BLaER1 (cell line): ENCODE data around the gene PTGES3.
"Not testable (repeated sequence)": the region's sequence is repeated elsewhere in the genome, so short reads cannot be mapped to it uniquely, and the experiment has no call there.

Experiments
- H3K27ac ChIP-seq: shearing (Covaris generic); formaldehyde crosslinking; 2 replicates; pipeline ENCODE4 v1.8.1; 2022
- H3K27me3 ChIP-seq: shearing (Covaris generic); formaldehyde crosslinking; 2 replicates; pipeline ENCODE4 v1.8.1; 2022
- H3K36me3 ChIP-seq: shearing (Covaris generic); formaldehyde crosslinking; 2 replicates; pipeline ENCODE4 v1.8.1; 2022
- H3K4me1 ChIP-seq: shearing (Covaris generic); formaldehyde crosslinking; 2 replicates; pipeline ENCODE4 v1.8.1; 2022
- H3K4me2 ChIP-seq: shearing (Covaris generic); formaldehyde crosslinking; 2 replicates; pipeline ENCODE4 v1.8.1; 2022
- H3K4me3 ChIP-seq: shearing (Covaris generic); formaldehyde crosslinking; 2 replicates; pipeline ENCODE4 v1.8.1; 2022
- H3K9ac ChIP-seq: shearing (Covaris generic); formaldehyde crosslinking; 2 replicates; pipeline ENCODE4 v1.8.1; 2022
- H3K9me3 ChIP-seq: shearing (Covaris generic); formaldehyde crosslinking; 2 replicates; pipeline ENCODE4 v1.8.1; 2022
- H4K20me1 ChIP-seq: shearing (Covaris generic); formaldehyde crosslinking; 2 replicates; pipeline ENCODE4 v1.8.1; 2022
- Cebpa-rat ChIP-seq: shearing (Covaris generic); IDR thresholded peaks from 2 replicates; pipeline ENCODE4 v1.8.1; 2022

Gene PTGES3

DNA sequence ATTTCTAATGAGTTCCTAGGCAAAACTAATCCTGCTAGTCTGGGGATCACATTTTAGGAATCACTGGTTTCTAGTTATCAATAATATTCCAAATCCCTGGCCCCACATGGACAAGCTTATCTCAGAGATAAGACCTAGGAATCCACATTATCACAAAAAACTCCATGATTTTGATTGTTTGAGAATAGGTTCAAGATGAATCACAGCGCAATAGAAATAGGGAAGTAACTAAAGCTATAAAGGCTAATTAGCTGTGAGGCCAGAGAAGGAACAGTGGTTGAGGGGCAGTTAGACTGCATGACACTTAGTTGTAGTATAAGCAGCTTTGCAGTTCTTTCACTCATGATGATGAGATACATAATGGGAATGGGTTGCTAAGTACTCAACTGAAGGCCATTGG lies 29.2 kb downstream of the PTGES3 start:
- H3K27ac ChIP-seq: no peak overlapping the region

DNA sequence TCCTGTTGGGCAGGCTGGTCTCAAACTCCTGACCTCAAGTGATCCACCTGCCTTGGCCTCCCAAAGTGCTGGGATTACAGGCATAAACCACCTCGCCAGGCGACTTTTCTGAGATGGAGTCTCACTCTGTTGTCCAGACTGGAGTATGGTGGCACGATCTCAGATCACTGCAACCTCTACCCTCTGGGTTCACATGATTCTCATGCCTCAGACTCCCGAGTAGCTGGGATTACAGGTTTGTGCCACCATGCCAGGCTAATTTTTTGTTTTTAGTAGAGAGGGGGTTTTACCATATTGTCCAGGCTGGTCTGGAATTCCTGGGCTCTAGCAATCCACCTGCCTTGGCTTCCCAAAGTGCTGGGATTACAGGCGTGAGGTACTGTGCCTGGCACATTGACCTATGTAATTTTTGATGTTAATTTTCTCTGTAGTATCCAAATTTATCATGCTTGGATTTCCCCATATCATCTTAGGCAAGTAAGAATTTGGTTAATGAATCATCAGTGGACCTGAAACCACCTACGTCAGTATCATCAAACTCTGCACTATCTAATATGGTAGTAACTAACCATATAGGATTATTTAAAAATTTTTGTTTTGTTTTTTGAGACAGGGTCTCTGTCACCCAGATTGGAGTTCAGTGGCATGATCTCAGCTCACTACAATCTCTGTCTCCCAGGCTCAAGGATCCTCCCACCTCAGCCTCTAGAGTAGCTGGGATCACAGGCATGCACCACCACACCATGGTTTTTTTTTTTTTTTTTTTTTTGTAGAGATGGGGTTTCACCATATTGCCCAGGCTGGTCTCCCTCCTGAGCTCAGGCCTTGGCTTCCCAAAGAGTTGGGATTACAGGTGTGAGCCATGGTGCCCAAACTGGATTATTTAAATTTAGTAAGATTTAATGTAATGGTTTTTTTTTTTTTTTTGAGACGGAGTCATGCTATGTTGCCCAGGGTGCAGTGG lies 30.4 kb downstream of the PTGES3 start:
- Histone ChIP-seq H3K4me1 (no peaks in the 10 kb centered on the region), H3K9ac (no peak overlapping the region), H3K4me3 (no peak overlapping the region), H4K20me1 (peaks cover 11% of the 10 kb centered on the region; the same call in 1 of the 2 replicates), H3K27ac (no peak overlapping the region), H3K9me3 (peaks cover 48% of the 10 kb centered on the region), H3K4me2 (no peak overlapping the region), H3K36me3 (peaks cover 71% of the 10 kb centered on the region), H3K27me3 (no peaks in the 10 kb centered on the region)
- no peak for TF ChIP-seq Cebpa-rat

More for the DNA sequence above, 29.2 kb downstream of the PTGES3 start:
- Histone ChIP-seq H3K4me3 (no peak overlapping the region), H3K9me3 (peaks cover 36% of the 10 kb centered on the region), H3K27me3 (no peaks in the 10 kb centered on the region), H3K4me2 (no peak overlapping the region), H3K9ac (no peak overlapping the region), H3K36me3 (peaks cover 73% of the 10 kb centered on the region), H4K20me1 (peaks cover 24% of the 10 kb centered on the region; the same call in 1 of the 2 replicates), H3K4me1 (no peaks in the 10 kb centered on the region)
- no peak for TF ChIP-seq Cebpa-rat

DNA sequence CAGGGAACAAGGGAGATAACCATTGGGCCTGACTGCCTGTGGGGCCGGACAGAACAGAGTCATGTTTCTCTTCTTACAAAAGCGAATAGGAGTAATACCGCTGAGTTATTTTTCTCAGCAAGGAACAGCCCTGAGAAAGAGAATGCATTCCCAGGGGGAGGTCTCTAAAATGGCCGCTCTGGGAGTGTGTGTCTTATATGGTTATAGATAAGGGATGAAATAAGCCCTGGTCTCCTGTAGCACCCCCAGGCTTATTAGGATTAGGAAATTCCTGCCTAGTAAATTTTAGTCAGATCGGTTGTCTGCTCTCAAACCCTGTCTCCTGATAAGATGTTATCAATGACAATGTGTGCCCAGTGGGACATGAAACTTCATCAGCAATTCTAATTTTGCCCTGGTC lies 34.3 kb downstream of the PTGES3 start:
- H3K4me3 ChIP-seq, H4K20me1 ChIP-seq, H3K4me2 ChIP-seq, H3K9ac ChIP-seq, H3K27me3 ChIP-seq, H3K27ac ChIP-seq, H3K4me1 ChIP-seq: not testable (repeated sequence)
- H3K36me3 ChIP-seq: peaks cover 63% of the 10 kb centered on the region
- H3K9me3 ChIP-seq: peaks cover 62% of the 10 kb centered on the region

GRCh38 chr12:56648023-56648422 lies 40.1 kb downstream of the PTGES3 start:
- H3K4me3 ChIP-seq, H3K9ac ChIP-seq, H3K4me2 ChIP-seq, H3K27me3 ChIP-seq, H3K27ac ChIP-seq: not testable (repeated sequence)
- Histone ChIP-seq H3K36me3 (peaks cover 47% of the 10 kb centered on the region), H3K9me3 (peaks cover 17% of the 10 kb centered on the region), H4K20me1 (peaks cover 27% of the 10 kb centered on the region), H3K4me1 (peaks cover 24% of the 10 kb centered on the region)

DNA sequence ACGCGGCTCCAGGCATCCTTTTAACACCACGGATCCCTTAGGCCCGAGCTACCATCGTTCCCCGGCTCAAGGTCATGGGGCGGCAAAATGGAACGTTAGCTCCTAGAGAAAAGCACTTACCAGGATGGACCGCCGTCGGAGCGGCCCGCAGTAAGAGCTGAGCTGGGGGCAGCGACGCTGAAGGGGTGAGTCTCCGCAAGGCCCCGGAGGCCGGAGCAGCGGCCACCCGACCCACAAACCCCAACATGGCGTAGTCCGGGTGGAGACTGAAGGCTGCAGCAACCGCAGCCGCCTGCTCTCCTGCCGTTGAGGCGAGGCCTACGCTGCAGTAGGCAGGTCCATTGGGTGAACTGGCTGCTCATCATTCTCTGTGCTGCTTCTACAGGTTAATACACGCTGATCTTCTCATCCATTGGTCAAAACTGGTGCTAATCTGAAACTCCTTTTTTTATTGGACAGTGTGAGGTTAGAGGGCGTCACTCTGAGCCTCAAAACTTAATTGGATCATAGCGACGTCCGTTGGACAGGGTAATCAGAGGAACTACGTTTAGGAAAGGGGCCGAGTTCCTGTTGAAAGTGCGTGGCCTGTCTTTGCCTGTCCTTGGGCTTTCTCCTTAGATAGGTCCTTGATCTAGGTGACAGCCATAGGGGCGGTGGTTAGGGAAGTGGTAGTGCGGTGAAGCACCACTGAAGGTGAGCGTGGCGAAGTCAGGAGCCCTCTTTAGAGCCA lies 42.2 kb downstream of the PTGES3 start, which contains the start of gene ATP5F1B:
TSS of gene ATP5F1B (minus strand) at position 268 of the 730 bp plus-strand sequence. CDS start at position 247, 21 bp downstream.
- H3K9me3 ChIP-seq: no peaks in the 10 kb centered on the region
- H4K20me1 ChIP-seq: peaks cover 48% of the 10 kb centered on the region
- peak within 1 kb of the TSS; percentile 98 for H3K9ac ChIP-seq
- H3K4me2 ChIP-seq: peak within 1 kb of the TSS; percentile 98
- H3K27ac ChIP-seq: peak within 1 kb of the TSS; percentile 96
- no peaks in the 10 kb centered on the region for H3K27me3 ChIP-seq
- H3K36me3 ChIP-seq: peaks cover 53% of the 10 kb centered on the region
- H3K4me3 ChIP-seq: peak within 1 kb of the TSS; percentile 88
- H3K4me1 ChIP-seq: peaks cover 29% of the 10 kb centered on the region
- TF ChIP-seq Cebpa-rat: no peak

GRCh38 chr12:56645201-56645716 lies 42.8 kb downstream of the PTGES3 start:
- no peak for TF ChIP-seq Cebpa-rat
- Histone ChIP-seq H3K4me3 (peak overlapping the region; percentile 88), H4K20me1 (peaks cover 54% of the 10 kb centered on the region), H3K4me2 (peak overlapping the region; percentile 98), H3K27me3 (no peaks in the 10 kb centered on the region), H3K9ac (peak overlapping the region; percentile 98), H3K4me1 (peaks cover 29% of the 10 kb centered on the region), H3K9me3 (no peaks in the 10 kb centered on the region), H3K27ac (peak overlapping the region; percentile 96), H3K36me3 (peaks cover 53% of the 10 kb centered on the region)

GRCh38 chr12:56644654-56645053 lies 43.4 kb downstream of the PTGES3 start:
- no peak for TF ChIP-seq Cebpa-rat
- peaks cover 29% of the 10 kb centered on the region for H3K4me1 ChIP-seq
- peaks cover 56% of the 10 kb centered on the region for H3K36me3 ChIP-seq
- peak overlapping the region; percentile 98 for H3K9ac ChIP-seq
- peak overlapping the region; percentile 96 for H3K27ac ChIP-seq
- no peaks in the 10 kb centered on the region for H3K9me3 ChIP-seq
- no peaks in the 10 kb centered on the region for H3K27me3 ChIP-seq
- peak overlapping the region; percentile 98 for H3K4me2 ChIP-seq
- H4K20me1 ChIP-seq: peaks cover 60% of the 10 kb centered on the region
- peak overlapping the region; percentile 88 for H3K4me3 ChIP-seq

- Histone ChIP-seq H3K4me1 (peaks cover 38% of the 10 kb centered on the region), H3K27ac (no peak overlapping the region), H4K20me1 (peaks cover 85% of the 10 kb centered on the region), H3K36me3 (peaks cover 78% of the 10 kb centered on the region), H3K9ac (no peak overlapping the region), H3K9me3 (no peaks in the 10 kb centered on the region), H3K4me3 (no peak overlapping the region), H3K27me3 (no peaks in the 10 kb centered on the region), H3K4me2 (no peak overlapping the region)
- TF ChIP-seq Cebpa-rat: no peak
Observed at GRCh38 chr12:56641219-56641618, 46.9 kb downstream of the PTGES3 start.

DNA sequence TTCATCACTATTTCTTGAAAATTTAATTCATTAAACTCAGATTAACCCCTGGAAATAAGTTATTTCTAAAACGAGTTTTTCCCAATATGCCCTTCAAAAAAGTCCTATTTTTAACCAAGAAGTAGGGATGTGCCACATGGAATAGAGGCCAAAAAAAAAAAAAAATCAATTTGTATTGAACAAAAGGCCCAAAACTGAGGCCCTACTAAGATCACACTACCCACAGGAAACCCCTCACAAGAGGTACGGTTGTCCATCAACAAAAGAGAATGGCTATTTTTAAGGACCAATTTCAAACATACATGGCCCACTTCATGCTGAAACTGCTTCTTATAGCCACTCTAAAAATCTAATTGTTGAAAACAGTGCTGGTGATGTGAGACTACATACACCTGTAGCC lies 50.5 kb downstream of the PTGES3 start:
- Histone ChIP-seq H3K4me3 (no peak overlapping the region), H4K20me1 (peaks cover 69% of the 10 kb centered on the region), H3K4me1 (peaks cover 47% of the 10 kb centered on the region), H3K4me2 (peak overlapping the region; percentile 95; the same call in 1 of the 2 replicates), H3K27me3 (no peaks in the 10 kb centered on the region), H3K9me3 (no peaks in the 10 kb centered on the region), H3K36me3 (peaks cover 55% of the 10 kb centered on the region), H3K27ac (no peak overlapping the region), H3K9ac (no peak overlapping the region)
- no peak for TF ChIP-seq Cebpa-rat
